Hypothalamus (tissue), 51 donors: ENCODE results near the gene SLC25A44.
A peak's percentile ranks its signal among the peaks of the same experiment; 100 is the strongest.
"Not testable (repeated sequence)": the region's sequence is repeated elsewhere in the genome, so short reads cannot be mapped to it uniquely, and the experiment has no call there.

Experiments
- DNase-seq, 51 donors: peaks; one replicate each; lab custom pipeline; 2025; lab: John Stamatoyannopoulos, UW

Gene SLC25A44

DNA sequence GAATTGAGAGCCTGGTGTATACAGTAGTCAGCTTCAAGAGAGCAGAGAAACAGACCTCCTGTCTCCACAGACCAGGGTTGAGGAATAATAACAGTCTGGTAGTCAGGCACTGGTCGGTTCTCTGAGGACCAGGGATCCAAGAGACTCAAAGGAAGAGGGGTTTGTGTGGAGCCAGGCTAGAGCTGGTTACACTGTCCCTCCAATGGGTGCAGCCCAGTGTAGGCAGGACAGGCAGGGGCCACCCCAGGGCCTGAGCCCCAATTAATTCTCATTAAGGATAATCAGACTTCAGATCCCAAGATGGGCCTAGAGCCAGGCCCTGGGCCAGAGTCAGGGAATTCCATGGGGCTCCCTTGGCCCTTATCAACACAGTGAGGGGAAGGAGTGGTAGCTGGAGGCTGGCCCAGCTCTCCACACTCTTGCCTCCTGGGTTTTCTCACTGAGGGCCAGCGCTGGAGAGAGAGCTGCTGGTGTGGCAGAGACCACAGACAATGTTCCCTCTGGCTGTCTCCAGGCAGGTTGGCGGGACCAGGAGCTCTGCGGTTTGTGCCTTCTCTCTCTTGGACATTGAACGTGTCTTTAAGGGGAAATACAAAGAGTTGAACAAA, 31.4 kb upstream of the SLC25A44 start:
- no peak for DNase-seq

DNA sequence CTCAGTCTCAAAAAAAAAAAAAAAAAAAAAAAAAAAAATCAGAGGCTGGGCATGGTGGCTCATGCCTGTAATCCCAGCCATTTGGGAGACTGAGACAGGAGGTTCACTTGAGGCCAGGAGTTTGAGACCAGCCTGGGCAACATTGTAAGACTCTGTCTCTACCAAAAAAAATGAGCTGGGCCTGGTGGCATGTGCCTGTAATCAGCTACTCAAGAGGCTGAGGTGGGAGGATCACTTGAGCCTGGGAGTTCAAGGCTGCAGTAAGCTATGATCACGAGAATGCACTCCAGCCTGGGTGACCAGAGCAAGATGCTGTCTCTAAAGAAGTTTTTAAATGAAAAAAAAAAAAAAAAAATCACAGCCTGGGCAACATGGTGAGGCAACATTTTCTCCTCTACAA, 30.2 kb upstream of the SLC25A44 start:
- DNase-seq: no peak

DNA sequence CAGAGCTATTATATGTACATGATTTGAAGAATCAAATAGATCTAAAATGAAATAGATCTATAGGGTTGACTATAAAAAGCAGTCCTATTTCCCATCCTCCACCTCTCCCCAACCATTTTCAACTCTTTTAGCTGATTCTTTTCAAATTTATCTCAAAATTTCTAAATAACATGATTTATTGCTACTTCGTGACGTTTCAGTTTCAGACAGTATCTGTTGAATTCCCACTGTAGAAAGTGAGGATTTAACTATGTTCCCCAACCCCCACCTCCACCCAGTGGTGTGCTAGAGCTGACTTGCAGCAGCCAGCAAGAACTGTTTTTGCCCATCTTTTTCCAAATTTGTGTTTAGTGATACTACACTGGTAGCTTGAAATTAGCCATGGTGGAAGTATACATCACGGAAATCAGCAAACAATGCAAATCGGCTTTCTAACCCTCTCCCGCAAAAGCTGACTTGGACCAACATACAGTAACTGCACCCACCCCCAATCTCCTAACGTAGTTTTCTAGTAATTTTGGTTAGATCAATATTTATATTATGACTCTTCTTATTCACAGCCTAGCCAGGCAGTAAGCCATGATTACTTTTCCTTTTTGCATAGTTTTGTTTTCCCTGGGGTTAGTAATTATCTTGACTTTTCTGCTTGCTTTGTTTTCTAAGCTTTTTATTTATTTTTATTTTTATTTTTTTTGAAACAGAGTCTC, 29.6 kb upstream of the SLC25A44 start:
- no peak for DNase-seq

GRCh38 chr1:156165083-156165482, 28.8 kb upstream of the SLC25A44 start:
- DNase-seq: no peak

DNA sequence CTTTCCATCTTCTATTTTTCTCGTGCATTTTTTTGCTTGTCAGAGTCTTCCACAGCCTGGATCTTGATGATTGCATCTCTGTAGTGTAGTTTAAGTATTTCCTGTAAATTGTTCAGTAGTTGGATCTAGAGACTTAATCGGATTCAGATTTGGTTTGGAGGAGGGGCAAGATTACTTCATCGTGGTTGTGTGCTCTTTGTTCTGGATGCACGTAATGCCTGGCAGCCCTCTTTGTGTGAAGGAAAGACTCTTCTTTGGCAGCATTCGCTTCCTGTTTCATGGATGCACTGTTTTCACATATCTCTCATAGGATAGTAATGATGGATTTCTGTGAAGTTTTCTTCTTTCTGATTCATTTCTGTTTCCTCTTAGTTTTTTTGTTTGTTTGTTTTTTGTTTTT, 26.4 kb upstream of the SLC25A44 start:
- DNase-seq: no peak

- DNase-seq: no peak
Measured at GRCh38 chr1:156172696-156173470, 21.0 kb upstream of the SLC25A44 start.

DNA sequence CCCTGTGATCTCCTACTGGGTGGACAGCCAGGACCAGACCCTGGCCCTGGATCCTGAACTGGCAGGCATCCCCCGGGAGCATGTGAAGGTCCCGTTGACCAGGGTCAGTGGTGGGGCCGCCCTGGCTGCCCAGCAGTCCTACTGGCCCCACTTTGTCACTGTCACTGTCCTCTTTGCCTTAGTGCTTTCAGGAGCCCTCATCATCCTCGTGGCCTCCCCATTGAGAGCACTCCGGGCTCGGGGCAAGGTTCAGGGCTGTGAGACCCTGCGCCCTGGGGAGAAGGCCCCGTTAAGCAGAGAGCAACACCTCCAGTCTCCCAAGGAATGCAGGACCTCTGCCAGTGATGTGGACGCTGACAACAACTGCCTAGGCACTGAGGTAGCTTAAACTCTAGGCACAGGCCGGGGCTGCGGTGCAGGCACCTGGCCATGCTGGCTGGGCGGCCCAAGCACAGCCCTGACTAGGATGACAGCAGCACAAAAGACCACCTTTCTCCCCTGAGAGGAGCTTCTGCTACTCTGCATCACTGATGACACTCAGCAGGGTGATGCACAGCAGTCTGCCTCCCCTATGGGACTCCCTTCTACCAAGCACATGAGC, 17.2 kb upstream of the SLC25A44 start:
- no peak for DNase-seq

GRCh38 chr1:156177919-156178654, 15.8 kb upstream of the SLC25A44 start:
- peak in 1 of 51 donors; percentile 53 for DNase-seq

GRCh38 chr1:156180471-156180870, 13.4 kb upstream of the SLC25A44 start:
- DNase-seq: no peak

DNA sequence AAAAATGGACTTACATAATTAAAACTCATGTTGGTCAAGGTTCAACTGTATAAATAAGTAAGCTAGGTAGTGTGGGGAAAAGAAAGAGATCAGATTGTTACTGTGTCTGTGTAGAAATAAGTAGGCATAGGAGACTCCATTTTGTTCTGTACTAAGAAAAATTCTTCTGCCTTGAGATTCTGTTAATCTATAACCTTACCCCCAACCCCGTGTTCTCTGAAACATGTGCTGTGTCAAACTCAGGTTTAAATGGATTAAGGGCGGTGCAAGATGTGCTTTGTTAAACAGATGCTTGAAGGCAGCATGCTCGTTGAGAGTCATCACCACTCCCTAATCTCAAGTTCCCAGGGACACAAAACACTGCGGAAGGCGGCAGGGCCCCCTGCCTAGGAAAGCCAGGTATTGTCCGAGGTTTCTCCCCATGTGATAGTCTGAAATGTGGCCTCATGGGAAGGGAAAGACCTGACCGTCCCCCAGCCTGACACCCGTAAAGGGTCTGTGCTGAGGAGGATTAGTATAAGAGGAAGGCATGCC, 12.4 kb upstream of the SLC25A44 start:
- DNase-seq: not testable (repeated sequence)

DNA sequence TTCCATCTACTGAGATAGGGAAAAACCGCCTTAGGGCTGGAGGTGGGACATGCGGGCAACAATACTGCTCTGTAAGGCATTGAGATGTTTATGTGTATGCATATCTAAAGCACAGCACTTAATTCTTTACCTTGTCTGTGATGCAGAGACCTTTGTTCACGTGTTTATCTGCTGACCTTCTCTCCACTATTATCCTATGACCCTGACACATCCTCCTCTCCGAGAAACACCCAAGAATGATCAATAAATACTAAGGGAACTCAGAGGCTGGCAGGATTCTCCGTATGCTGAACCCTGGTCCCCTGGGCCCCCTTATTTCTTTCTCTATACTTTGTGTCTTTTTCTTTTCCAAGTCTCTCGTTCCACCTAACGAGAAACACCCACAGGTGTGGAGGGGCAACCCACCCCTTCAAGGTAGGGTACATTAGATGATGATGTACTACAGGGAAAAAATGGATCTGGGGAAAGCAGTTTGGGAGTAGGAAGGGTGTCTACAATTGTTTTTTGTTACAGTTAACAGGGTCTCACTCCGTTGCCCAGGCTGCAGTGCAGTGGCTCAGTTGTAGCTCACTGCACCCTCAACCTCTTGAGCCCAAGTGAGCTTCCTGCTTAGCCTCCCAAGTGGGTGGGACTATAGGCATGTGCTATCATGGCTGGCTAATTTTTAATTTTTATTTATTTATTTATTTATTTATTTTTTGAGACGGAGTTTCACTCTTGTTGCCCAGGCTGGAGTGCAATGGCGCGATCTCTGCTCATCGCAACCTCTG, 11.7 kb upstream of the SLC25A44 start:
- not testable (repeated sequence) for DNase-seq

DNA sequence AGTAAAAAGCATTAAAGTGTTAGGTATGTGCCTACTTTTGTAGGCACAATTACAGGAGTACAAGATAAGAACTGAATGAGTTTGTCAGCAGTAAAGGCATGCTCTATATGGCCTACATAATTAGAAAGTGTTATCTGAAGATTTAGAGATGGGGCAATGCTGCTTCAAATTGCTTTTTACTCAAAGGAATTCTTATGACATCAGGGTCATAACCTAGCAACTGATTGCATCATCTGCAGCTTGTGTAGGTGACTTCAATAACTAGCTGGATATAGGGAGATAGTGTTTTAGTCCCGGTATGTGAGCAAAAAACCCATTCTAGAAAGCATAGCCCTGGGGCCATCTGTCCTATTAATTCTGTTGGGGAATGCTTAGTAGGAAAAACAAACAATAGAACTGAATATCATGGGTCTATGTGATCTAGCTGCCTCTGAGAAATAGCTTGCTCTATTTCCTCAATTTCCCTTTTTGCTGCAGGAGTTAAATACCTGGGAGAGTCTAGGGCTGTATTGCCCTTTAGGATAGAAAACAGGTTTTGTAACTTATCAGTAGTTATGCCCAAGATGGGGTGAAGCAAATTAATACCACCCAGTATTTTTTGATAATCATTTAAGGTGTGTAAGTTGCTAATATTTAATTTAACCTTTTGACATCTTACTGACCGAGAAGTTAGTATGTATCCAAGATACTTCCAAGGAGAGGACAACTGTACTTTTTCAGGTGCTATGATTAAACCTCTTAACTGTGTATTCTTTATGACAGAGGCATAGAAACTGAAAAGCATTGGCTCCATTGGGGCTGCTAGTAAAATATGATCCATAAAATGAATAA, 7.3 kb upstream of the SLC25A44 start:
- not testable (repeated sequence) for DNase-seq

DNA sequence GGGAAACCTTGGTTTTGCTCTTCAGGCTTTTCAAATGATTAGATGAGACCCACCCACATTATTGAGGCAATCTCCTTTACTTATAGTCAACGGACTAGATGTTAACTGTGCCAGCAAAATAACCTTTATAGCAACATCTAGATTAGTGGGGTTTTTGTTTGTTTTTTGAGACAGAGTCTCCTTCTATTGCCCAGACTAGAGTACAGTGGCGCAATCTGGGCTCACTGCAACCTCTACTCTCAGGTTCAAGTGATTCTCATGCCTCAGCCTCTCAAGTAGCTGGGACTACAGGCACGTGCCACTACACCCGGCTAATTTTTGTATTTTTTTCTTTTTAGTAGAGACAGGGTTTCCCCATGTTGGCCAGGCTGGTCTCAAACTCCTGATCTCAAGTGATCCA, 3.6 kb upstream of the SLC25A44 start:
- not testable (repeated sequence) for DNase-seq

- DNase-seq: no peak
Measured at GRCh38 chr1:156191292-156191964, 2.5 kb upstream of the SLC25A44 start.

GRCh38 chr1:156193208-156193487, 756 bp upstream of the SLC25A44 start:
- DNase-seq: no peak

GRCh38 chr1:156194300-156194652, 372 bp downstream of the SLC25A44 start:
- peak in 9 of 51 donors; percentile 13 to 75 (median 33) for DNase-seq

DNA sequence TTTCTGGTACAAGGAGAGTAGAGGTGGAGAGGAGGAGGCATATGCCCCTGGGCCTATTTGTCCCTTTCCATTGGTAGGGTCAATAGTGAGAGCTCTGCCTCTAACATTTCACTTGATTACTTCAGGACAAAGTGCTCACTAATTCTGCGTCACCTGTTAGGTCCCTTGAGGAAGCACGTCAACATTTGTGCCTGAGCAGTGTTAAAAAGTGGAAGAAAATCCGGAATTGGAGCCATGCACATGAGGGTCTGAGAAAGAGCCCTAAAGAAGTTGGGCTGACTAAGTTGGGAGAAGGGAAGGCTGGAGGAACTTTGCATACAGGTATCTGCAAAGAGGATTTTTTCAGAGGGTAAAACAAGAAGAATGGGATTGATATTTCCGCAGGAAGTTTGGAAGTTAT, 1.9 kb downstream of the SLC25A44 start:
- no peak for DNase-seq

DNA sequence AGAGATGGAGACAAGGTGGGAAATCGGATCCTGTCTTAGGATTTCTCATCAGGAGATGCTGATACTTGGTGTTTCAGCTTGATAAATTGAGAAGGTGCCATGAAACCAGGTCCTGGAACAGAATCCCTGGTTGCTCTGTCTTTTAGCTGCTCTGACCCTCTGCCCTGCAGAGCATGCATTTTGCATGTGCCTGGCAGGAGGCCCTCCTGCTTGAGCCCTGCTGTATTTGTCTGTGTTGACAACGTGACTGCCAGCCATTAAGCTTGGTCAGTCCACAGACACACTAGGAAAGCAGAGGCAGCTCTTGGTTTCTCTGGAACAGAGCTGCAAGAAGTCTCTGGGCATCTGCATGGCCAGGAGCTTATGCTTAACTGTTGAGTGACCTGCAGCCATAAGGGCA, 2.5 kb downstream of the SLC25A44 start:
- no peak for DNase-seq
